Neural cell (in vitro differentiated cells): ENCODE measurements around the gene AFAP1.

ENCODE experiments used
- EZH2 ChIP-seq: fragments of 200-600, 300-800 bp; shearing (Covaris generic), sonication (generic); IDR thresholded peaks from 2 replicates; pipeline ENCODE4 v1.6.1; 2014; ENCODE audit warnings: antibody characterized with exemption, low read length, borderline replicate concordance, mild to moderate bottlenecking; ENCODE audit not compliant: insufficient read depth, poor library complexity, severe bottlenecking
- POLR2AphosphoS5 ChIP-seq: IDR thresholded peaks from 2 replicates; pipeline ENCODE4 v1.6.1; 2012
- SMC3 ChIP-seq: fragments of 450-650 bp; conservative IDR thresholded peaks from 2 replicates; pipeline ENCODE4 v1.6.1; 2014; ENCODE audit warnings: antibody characterized with exemption, mild to moderate bottlenecking, moderate library complexity; ENCODE audit not compliant: poor library complexity
- TAF1 ChIP-seq: IDR thresholded peaks from 2 replicates; pipeline ENCODE4 v1.6.1; 2012; ENCODE audit warnings: low read depth
- TF ChIP-seq, protein P1 (sequence below): fragments of 450-650 bp; IDR thresholded peaks from 2 replicates; pipeline ENCODE4 v1.5.1; 2014; ENCODE audit warnings: antibody characterized with exemption, mild to moderate bottlenecking, moderate library complexity; ENCODE audit not compliant: poor library complexity, severe bottlenecking
- TF ChIP-seq, protein P2 (sequence below): IDR thresholded peaks from 2 replicates; pipeline ENCODE4 v1.6.1; 2012; ENCODE audit warnings: borderline replicate concordance

DNA sequence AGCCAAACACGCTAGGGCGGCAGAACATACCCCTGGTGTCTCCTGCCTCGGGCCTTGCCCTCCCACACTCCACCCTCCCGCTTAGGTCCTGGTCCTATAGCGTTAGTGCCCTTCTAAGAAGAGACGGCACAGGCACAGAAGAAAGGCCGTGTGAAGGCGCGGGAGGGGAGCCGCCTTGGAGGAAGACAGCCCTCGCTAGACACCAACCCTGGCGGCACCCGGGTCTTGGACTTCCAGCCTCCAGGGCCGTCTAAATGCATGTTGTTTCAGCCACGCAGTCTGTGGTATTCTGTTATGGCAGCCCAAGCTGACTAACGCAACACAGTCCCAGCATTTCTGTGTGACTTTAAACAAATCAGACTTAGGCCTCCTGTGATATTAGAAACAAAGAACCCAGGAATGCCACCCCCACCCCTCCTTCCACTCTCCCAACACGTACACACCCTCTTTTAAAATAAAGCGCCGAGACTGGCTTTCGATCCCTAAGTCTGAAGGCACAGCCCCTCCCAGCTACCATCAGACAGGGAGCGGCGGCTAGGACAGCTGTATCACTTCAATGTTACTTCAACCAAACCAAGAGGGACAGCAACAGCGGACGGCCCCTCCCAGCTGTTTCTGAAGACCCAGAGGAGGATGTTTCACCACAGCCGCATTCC lies 128.0 kb downstream of the AFAP1 start:
- TF ChIP-seq EZH2, result no peak
- TF ChIP-seq, protein P1, sequence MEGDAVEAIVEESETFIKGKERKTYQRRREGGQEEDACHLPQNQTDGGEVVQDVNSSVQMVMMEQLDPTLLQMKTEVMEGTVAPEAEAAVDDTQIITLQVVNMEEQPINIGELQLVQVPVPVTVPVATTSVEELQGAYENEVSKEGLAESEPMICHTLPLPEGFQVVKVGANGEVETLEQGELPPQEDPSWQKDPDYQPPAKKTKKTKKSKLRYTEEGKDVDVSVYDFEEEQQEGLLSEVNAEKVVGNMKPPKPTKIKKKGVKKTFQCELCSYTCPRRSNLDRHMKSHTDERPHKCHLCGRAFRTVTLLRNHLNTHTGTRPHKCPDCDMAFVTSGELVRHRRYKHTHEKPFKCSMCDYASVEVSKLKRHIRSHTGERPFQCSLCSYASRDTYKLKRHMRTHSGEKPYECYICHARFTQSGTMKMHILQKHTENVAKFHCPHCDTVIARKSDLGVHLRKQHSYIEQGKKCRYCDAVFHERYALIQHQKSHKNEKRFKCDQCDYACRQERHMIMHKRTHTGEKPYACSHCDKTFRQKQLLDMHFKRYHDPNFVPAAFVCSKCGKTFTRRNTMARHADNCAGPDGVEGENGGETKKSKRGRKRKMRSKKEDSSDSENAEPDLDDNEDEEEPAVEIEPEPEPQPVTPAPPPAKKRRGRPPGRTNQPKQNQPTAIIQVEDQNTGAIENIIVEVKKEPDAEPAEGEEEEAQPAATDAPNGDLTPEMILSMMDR, result no peak
- TF ChIP-seq, protein P2, sequence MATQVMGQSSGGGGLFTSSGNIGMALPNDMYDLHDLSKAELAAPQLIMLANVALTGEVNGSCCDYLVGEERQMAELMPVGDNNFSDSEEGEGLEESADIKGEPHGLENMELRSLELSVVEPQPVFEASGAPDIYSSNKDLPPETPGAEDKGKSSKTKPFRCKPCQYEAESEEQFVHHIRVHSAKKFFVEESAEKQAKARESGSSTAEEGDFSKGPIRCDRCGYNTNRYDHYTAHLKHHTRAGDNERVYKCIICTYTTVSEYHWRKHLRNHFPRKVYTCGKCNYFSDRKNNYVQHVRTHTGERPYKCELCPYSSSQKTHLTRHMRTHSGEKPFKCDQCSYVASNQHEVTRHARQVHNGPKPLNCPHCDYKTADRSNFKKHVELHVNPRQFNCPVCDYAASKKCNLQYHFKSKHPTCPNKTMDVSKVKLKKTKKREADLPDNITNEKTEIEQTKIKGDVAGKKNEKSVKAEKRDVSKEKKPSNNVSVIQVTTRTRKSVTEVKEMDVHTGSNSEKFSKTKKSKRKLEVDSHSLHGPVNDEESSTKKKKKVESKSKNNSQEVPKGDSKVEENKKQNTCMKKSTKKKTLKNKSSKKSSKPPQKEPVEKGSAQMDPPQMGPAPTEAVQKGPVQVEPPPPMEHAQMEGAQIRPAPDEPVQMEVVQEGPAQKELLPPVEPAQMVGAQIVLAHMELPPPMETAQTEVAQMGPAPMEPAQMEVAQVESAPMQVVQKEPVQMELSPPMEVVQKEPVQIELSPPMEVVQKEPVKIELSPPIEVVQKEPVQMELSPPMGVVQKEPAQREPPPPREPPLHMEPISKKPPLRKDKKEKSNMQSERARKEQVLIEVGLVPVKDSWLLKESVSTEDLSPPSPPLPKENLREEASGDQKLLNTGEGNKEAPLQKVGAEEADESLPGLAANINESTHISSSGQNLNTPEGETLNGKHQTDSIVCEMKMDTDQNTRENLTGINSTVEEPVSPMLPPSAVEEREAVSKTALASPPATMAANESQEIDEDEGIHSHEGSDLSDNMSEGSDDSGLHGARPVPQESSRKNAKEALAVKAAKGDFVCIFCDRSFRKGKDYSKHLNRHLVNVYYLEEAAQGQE, result no peak
- TF ChIP-seq SMC3, result no peak
- no peak for TF ChIP-seq POLR2AphosphoS5
- no peak for TF ChIP-seq TAF1
